HG03045 (cell line): ENCODE results near the gene ASCL5.
"Not testable (repeated sequence)": the region's sequence is repeated elsewhere in the genome, so short reads cannot be mapped to it uniquely, and the experiment has no call there.

Experiments
- ATAC-seq: cut with Tn5 transposase; IDR thresholded peaks from one replicate; pipeline ENCODE4 v1.9.1; 2021; ENCODE audit warnings: mild to moderate bottlenecking, moderate library complexity; ENCODE audit not compliant: unreplicated experiment

ASCL5 gene, protein sequence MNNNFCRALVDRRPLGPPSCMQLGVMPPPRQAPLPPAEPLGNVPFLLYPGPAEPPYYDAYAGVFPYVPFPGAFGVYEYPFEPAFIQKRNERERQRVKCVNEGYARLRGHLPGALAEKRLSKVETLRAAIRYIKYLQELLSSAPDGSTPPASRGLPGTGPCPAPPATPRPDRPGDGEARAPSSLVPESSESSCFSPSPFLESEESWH

GRCh38 chr1:201126832-201127754 is at the start of gene ASCL5:
ASCL5 (minus strand) TSS chr1:201127184; CDS start chr1:201115372, 11,812 bp downstream.
- ATAC-seq, result no peak

- no peak for ATAC-seq
These were observed 49.0 kb upstream of the ASCL5 start for GRCh38 chr1:201175820-201176500.

DNA sequence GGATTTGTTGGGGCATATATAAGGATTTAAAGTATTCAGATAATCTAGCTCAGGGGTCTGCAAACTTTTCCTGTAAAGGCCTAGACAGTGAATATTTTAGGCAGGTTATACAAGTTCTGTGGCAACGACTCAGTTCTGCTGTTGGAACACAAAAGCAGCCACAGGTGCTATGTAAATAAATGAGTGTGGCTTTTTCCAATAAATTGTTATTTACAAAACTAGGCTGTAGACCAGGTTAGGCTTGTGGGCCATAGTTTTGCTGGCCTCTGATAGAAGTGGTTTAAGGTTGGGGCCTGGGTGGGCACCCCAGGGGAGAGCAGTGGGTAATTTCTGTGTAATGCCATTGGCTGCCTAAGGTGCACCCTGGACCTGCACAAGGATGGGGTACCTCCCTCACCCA is 46.8 kb upstream of the ASCL5 start:
- no peak for ATAC-seq

DNA sequence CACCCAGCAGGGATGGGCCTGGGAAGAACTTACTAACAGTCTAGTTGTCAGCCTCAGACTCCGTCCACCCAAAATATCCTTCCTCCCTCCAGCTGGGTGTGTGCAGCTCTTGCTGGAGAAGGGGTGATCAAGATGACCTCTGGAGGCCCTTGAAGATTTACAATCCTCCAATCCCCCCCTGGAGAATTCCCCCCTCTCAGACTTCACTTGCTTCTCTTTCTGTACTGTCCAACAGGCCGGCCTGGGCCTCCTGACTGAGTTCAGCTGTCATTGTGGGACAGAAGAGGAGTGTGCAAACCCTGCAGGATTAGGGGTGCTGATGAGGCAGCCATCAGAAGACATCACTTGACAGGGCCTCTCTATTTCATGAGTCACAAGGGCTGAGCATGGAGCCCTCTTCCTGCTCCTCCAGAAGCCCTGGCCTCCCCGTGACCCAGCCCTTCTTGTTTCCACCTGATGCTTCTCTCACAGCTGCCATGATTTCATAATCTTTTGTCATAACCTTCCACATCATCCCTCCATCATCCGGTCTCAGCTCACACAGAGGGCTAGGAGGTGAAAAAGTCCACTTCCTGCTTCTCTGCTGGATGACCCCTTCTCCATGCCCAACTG is 46.1 kb upstream of the ASCL5 start:
- ATAC-seq, result no peak

DNA sequence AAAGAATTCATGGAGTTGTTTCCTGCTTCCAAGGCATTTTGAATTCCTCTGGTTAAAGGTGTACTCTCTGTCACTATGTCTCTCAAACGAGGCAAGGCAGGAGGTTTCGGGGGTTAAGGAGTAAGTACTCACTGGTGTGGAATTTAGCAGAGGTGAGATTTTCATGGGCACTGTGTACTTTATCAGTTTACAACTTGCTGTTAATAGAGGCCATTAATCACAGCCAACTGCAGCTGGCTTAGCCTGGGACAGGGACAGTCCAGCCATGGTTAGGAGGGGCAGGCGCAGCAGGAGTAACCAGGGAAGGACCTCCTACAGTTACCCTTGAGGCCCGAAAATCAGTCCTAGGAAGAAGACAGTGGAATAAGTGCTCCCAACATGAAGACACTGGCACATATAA is 45.3 kb upstream of the ASCL5 start:
- no peak for ATAC-seq

- ATAC-seq, result peak; percentile 51
These were observed 44.4 kb upstream of the ASCL5 start for GRCh38 chr1:201171063-201172036.

DNA sequence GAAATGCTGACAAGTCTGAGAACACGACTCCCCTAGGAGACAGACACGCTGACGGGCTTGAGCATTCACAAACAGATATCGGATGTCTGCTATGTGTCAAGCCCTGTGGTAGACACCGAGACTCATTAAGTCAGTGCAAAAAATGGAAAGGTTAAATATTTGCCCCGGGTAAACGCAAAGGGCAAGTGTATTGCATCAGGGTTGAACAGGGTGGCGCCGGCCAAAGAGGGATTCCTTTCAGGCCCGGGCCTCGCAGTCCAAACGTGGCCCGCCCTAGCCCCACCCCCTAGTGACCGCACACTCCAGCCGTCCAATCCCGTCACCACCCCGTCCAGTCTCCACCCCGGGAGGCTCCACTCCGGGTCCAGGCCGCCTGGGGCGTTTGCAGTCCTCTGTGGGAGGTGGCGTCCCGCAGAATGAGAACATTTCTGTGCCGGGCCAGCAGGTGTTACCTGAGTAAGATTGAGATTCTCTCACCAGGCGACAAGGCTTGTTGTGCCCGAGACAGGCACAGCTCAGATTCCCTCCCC is 43.6 kb upstream of the ASCL5 start:
- ATAC-seq, result peak; percentile 96

DNA sequence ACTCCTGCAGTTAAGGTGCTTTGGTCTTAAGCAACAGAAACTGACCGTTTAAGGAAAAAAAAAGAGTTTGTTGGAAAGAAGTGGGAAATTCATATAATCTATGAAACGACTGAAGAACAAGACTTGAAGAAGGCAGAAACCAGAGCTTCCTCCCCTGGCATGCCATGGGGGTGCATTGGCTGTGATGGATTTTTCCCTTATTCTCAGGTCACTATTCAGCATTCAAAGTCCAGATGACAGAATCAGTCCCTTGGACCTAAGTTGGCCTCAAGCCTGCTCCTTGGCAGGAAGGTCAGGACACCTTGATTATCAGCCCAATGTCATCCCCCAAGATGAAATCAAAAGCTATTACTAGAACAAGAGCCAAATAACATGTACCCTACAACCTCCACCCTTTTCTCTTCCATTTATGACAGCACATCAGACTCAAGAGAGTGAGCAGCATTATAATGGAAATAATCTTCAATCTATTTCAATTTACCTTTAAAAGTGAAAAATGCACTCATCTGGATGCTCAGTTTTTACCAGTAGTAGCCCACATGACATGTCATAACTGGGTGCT is 43.1 kb upstream of the ASCL5 start:
- no peak for ATAC-seq

DNA sequence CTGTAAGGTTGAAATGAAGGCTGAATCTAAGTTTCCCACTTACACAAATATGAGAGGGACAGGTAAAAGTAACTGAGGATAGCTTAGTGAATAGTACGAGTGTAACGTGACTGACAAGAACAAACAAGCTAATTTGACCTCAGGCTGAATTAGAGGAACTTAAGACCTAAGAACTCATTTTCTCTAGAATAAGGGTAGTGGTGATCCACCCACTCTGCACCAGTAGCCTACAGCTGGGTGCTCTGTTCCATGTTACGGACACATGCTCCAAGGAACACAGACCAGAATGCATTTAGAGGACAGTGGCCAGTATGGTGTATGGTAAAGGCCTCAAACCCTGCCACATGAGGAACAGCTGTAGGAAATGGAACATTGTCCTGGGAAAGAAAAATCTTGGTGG is 42.2 kb upstream of the ASCL5 start:
- no peak for ATAC-seq

DNA sequence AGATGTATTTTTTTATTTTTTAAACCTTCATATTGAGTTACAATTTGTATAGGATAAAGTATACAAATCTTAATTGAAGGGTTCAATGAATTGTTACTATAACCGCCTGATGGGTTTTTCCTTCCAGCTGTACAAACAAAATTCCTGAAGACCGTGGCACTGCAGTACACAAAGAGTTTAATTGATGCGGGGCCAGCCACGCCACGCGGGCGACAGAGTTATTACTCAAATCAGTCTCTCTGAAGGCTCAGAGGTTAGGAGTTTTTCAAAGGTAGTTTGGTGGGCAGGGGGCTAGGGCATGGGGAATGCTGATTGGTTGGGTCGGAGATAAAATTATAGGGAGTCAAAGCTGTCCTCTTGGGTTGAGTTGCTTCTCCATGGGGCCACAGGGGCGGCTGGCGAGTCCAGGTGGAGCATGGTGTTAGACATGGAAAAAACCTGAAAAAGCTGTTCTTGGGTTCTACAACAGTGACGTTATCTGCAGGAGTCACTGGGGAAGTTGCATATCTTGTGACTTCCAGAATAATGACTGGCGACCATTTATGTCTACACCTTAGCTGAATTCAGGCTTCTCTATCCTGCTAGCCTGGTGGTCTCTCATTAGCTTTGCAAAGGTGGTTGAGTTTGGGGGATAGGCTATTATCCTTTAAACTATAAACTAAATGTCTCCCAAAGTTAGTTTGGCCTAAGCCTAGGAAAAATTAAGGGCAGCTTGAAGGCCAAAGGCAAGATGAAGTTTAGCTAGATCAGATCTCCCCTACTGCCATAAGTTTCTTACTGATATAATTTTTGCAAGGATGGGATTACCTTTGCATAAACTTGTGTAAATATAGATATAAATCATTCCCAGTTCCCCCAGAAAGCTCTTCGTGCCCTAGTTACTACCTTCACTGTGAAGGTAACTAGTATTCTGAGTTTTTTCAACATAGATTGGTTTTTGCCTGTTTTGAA is 40.3 kb upstream of the ASCL5 start:
- no peak for ATAC-seq

- no peak for ATAC-seq
These were observed 37.7 kb upstream of the ASCL5 start for GRCh38 chr1:201164645-201165044.

DNA sequence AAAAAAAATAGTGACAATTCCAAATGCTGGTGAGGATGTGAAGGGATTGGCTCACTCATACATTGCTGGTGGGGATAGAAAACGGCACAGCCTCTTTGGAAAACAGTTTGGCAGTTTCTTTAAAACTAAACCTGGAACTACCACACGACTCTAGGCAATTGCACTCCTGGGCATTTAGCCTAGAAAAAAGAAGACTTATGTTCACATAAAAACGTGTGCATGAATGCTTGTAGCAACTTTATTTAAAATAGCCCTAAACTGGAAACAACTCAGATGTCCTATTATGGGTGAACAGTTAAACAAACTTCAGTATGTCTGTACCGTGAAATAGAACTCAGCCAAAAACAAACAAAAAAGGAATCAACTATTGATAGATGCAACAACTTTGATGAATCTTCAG is 36.7 kb upstream of the ASCL5 start:
- no peak for ATAC-seq

DNA sequence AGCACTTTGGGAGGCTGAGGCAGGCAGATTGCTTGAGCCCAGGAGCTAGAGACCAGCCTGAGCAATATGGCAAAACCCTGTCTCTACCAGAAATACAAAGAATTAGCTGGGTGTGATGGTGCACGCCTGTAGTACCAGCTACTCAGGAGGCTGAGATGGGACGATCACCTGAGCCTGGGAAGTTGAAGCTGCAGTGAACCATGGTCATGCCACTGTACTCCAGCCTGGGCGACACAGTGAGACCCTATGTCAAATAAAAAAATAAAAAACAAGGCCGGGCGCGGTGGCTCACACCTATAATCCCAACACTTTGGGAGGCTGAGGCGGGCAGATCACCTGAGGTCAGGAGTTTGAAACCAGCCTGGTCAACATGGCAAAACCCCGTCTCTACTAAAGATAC is 36.1 kb upstream of the ASCL5 start:
- ATAC-seq, result not testable (repeated sequence)

GRCh38 chr1:201157949-201158348 is 31.0 kb upstream of the ASCL5 start:
- ATAC-seq, result no peak

DNA sequence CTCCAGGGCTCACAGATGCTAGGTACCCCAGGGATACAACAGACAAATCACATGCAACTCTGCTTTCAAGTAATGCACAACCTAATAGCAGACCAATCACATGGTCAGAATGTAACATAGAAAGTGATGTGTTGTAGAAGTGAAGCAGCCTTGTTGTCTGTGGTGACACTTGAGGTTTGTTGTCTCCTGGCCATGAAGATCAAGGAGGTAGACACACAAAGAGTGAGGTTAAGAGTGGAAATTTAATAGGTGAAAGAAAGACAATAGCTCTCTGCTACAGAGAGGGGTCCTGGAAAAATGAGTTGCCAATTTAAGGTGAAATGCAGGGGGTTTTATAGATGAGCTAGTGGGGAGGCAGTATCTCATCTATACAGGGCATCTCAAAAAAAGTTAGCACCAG is 29.8 kb upstream of the ASCL5 start:
- ATAC-seq, result no peak

- ATAC-seq, result no peak
These were observed 29.4 kb upstream of the ASCL5 start for GRCh38 chr1:201156346-201156745.

GRCh38 chr1:201155354-201155753 is 28.4 kb upstream of the ASCL5 start:
- ATAC-seq, result no peak

GRCh38 chr1:201154389-201155165 is 27.6 kb upstream of the ASCL5 start, which contains the start of gene TMEM9:
TMEM9 (minus strand) TSS chr1:201154474; CDS start chr1:201153923, 551 bp downstream.
- peak; percentile 94 for ATAC-seq
